Left ventricle myocardium inferior (tissue), 1 donor: Measurements from ENCODE around the gene TGFB2. TPM values are rescaled to one million over a fixed set of nuclear protein-coding genes. Genes with fewer than 3 reads are reported as not detected.

Experiments
- DNase-seq: peaks from one replicate; pipeline ENCODE4 v3.0.0-alpha.2; 2020
- H3K27ac ChIP-seq: fragments of 200-600 bp; replicated peaks from 2 replicates; pipeline ENCODE4 v1.8.0; 2021
- H3K27me3 ChIP-seq: fragments of 200-600 bp; 2 replicates; pipeline ENCODE4 v1.8.0; 2021; ENCODE audit warnings: low read depth
- H3K36me3 ChIP-seq: fragments of 200-600 bp; 2 replicates; pipeline ENCODE4 v1.8.0; 2021
- H3K4me1 ChIP-seq: fragments of 200-600 bp; 2 replicates; pipeline ENCODE4 v1.8.0; 2021
- H3K4me3 ChIP-seq: fragments of 200-600 bp; 2 replicates; pipeline ENCODE4 v1.8.0; 2021; ENCODE audit warnings: mild to moderate bottlenecking, moderate library complexity
- H3K9me3 ChIP-seq: fragments of 200-600 bp; replicated peaks from 2 replicates; pipeline ENCODE4 v1.8.0; 2021
- intact Hi-C: fragments of 100-400 bp; cut with micrococcal nuclease; formaldehyde crosslinking; loops from one replicate; pipeline ENCODE4 v1.11.0; 2022
- total RNA-seq: library from RNA; stranded (reverse); fragmentation: NEBNext Ultra II Directional; extraction: Animal tissue kit (Norgen Biotek cat#: 25700); gene quantifications from one replicate; pipeline ENCODE4 v1.2.1, GENCODE V29; 2021
- TF ChIP-seq, protein P1 (sequence below): fragments of 200-600 bp; IDR thresholded peaks from 2 replicates; pipeline ENCODE4 v1.8.0; 2021; ENCODE audit warnings: antibody characterized with exemption, mild to moderate bottlenecking, borderline replicate concordance
- donor health status: DM: no; HTN: yes; CAD: no; lungs with severe emphysema.

Gene TGFB2
- total RNA-seq, 1 donor from 2014 or later, result 4.4 TPM

DNA sequence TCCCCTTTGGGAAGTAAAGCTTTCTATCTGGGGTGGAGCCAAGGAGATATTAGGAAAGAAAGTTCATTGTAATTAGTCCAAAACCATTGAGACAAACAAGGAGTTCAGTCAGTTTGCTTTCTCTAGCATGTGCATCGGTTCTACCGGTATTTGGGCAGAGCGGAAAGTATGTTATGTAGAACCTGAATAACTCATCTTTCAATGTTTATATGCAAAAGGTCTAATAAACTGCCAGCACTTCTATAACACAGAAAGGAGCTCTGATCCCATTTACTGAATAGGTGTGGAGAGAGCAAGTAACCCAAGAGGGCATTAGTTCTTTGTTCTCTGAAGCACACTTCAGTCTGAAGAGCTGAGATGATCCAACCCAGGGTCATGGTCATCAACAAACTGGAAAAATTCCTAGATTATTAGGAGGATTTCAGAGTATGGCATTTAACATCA, 3.5 kb downstream of the TGFB2 start:
- TF ChIP-seq, protein P1, sequence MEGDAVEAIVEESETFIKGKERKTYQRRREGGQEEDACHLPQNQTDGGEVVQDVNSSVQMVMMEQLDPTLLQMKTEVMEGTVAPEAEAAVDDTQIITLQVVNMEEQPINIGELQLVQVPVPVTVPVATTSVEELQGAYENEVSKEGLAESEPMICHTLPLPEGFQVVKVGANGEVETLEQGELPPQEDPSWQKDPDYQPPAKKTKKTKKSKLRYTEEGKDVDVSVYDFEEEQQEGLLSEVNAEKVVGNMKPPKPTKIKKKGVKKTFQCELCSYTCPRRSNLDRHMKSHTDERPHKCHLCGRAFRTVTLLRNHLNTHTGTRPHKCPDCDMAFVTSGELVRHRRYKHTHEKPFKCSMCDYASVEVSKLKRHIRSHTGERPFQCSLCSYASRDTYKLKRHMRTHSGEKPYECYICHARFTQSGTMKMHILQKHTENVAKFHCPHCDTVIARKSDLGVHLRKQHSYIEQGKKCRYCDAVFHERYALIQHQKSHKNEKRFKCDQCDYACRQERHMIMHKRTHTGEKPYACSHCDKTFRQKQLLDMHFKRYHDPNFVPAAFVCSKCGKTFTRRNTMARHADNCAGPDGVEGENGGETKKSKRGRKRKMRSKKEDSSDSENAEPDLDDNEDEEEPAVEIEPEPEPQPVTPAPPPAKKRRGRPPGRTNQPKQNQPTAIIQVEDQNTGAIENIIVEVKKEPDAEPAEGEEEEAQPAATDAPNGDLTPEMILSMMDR, result no peak
- no peaks in the 10 kb centered on the region for H3K27me3 ChIP-seq
- peak overlapping the region; percentile 85 for H3K27ac ChIP-seq
- H3K4me1 ChIP-seq, result peaks cover 68% of the 10 kb centered on the region
- DNase-seq, result no peak
- no peaks in the 10 kb centered on the region for H3K36me3 ChIP-seq
- intact Hi-C loops, result no loop called here
- H3K4me3 ChIP-seq, result peak overlapping the region; percentile 82
- H3K9me3 ChIP-seq, result no peaks in the 10 kb centered on the region

DNA sequence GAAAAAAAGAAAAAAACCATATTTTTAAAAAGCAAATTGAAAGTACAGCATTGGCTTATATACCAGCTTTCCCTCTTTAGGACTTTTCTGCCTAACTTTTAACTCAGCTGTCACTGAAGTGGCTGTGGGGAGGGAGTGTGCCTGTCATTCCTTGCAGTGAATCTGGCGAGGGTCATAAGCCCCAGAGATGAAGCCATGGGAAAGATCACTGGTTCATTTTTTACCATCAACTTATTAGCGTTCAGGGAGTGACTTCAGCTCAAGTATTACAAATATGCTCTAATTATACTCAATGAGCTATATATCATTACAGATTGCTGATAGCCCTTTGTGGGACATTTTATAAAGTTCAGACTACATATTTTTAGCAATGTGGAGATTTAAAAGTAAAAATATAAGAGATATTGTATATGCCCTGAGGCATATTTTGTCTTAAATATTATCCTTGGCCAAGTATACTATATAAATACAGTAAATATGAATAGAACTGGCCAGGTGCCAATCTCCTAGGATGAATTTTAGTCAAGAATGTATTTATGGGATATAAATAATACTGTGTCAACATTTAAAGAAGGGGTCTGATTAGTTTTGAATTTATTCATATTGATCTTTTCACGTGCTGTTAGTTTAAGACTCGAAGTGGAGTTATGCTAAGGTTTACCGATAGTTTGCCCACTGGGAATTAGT, 4.4 kb downstream of the TGFB2 start:
- Histone ChIP-seq H3K36me3 (no peaks in the 10 kb centered on the region), H3K9me3 (no peaks in the 10 kb centered on the region), H3K27me3 (no peaks in the 10 kb centered on the region), H3K4me1 (peaks cover 67% of the 10 kb centered on the region), H3K27ac (peak overlapping the region; percentile 85), H3K4me3 (peak overlapping the region; percentile 82)
- DNase-seq, result no peak
- intact Hi-C loops, result no loop called here
- TF ChIP-seq, protein P1, result no peak

DNA sequence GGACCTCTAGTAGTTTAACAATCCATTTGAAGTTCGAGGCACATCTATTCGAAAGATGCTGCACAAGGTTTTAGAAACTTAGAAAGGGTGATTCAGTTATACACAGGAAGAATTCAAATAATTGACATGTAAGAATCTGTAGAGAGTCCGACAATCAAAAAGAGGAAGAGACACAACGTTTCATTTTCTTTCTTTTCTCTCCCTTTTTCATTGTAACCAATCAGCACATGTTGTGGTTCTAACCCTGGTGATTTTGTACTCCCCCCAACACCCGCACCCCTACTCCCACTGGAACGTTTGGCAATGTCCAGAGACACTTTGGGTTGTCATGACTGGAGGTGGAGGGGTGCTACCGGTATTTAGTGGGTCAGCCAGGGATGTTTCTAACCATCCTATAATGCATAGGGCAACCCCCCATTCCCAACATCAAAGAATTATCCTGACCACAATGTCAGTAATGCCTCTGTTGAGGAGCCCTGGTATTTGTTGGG, 4.9 kb downstream of the TGFB2 start:
- TF ChIP-seq, protein P1, result no peak
- intact Hi-C loops, result no loop called here
- DNase-seq, result no peak
- H3K27me3 ChIP-seq, result no peaks in the 10 kb centered on the region
- H3K36me3 ChIP-seq, result no peaks in the 10 kb centered on the region
- H3K4me3 ChIP-seq, result peak overlapping the region; percentile 82
- no peaks in the 10 kb centered on the region for H3K9me3 ChIP-seq
- peak overlapping the region; percentile 85 for H3K27ac ChIP-seq
- peaks cover 63% of the 10 kb centered on the region for H3K4me1 ChIP-seq

DNA sequence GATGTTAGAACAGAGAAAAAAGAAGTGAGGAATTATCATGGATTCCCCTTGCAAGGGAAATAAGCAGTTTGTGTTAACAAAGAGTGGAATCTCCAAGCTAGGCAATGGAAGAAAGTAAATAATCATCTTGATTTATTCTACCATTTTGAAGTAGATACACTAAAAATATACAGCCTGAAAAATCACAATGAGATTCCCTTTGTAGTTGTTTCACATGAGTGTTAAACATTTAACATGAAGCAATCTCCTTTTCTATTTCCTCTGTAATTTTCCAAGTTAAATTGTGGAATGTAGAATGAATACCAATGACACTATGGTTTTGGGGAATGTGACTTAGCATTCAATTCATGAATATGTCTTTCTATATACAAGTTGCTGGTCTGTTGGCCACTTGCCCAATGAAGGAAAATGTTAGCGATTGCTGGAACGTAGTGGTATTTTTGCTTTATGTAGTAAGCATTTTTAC, 5.7 kb downstream of the TGFB2 start:
- peak overlapping the region; percentile 82 for H3K4me3 ChIP-seq
- intact Hi-C loops, result no loop called here

DNA sequence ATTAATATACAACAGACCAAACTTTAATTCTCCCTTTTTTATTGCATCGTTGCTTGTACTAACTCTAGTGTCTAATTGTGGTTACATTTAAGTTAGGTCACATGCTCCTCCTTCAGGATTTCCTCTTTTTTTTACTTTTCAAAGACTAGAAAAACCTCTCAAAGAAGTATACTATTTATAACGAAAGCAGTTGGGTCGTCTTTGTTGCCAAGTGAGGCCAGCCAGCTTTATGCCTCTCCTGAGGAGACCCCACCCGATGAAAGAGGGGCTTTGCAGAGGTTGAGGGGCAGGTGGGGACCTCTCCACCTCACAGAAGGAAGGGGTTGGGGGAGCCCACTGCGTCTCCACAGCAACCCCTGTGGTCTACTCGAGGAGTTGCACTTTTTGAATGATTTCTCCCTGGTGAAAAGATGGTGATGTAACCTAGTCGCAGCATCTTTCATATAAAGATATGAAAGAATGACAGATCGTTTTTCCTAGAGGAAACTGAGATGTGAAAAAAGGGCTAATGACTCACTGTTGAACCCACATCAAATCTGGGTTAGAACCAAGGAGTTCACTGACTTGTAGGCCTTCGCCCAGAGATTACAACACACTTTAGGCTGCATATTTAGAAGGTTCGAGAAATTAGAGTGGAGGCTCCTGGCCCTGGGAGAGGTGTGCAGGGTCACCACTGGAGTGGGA, 6.4 kb downstream of the TGFB2 start:
- no peak for DNase-seq
- Histone ChIP-seq H3K27me3 (no peaks in the 10 kb centered on the region), H3K4me1 (peaks cover 50% of the 10 kb centered on the region), H3K27ac (peak overlapping the region; percentile 85), H3K36me3 (no peaks in the 10 kb centered on the region), H3K4me3 (peak overlapping the region; percentile 82), H3K9me3 (no peaks in the 10 kb centered on the region)
- intact Hi-C loops, result no loop called here
- TF ChIP-seq, protein P1, result peak; percentile 52

More for the DNA sequence above, 5.7 kb downstream of the TGFB2 start:
- no peaks in the 10 kb centered on the region for H3K27me3 ChIP-seq
- peaks cover 56% of the 10 kb centered on the region for H3K4me1 ChIP-seq
- no peaks in the 10 kb centered on the region for H3K36me3 ChIP-seq
- H3K27ac ChIP-seq, result peak overlapping the region; percentile 85
- no peak for DNase-seq
- no peaks in the 10 kb centered on the region for H3K9me3 ChIP-seq
- TF ChIP-seq, protein P1, result no peak
